ENCODE results near the gene FILIP1L.

FILIP1L gene

DNA sequence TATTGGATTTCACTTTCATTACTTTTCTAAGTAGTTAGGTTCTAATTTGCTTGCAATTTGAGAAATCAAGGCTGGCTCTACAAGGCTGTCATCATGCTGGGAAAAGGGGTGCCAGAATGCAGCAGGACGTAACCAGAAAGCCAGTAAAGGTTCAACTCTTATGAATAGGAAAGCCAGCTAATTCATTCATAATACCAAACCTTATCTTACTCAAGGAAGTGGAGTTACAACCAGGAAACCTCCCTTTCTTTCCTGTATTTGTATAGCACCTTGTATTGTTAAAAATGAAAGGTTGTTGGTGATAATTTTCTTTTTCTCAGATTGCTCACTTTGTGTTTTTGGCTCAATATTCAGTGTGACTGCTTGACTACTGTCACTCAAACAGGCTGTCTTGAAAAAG lies 109.4 kb downstream of the FILIP1L start:
- H3K27ac ChIP-seq, result no peak overlapping the region
- no peaks in the 10 kb centered on the region for H3K79me2 ChIP-seq (ENCODE audit: insufficient read depth, low read depth)
- H4K20me1 ChIP-seq (ENCODE audit: insufficient read depth), result no peaks in the 10 kb centered on the region
- no peak overlapping the region for H3K4me3 ChIP-seq (IDR thresholded peaks at IDR 0.05; ENCODE audit: insufficient read depth, low read depth, low read length)
- no peak overlapping the region for H3K9ac ChIP-seq
- H3K36me3 ChIP-seq (ENCODE audit: insufficient read depth), result no peaks in the 10 kb centered on the region
- peaks cover 12% of the 10 kb centered on the region for H3K4me1 ChIP-seq (ENCODE audit: low read depth, poor library complexity, severe bottlenecking)
- no peak for TF ChIP-seq CTCF (conservative IDR thresholded peaks at IDR 0.05; ENCODE audit: low read depth, low read length)
- H2AFZ ChIP-seq (ENCODE audit: low read depth), result no peak overlapping the region
- H3K27me3 ChIP-seq (ENCODE audit: insufficient read depth, low read depth), result no peaks in the 10 kb centered on the region
- no peak overlapping the region for H3K4me2 ChIP-seq

DNA sequence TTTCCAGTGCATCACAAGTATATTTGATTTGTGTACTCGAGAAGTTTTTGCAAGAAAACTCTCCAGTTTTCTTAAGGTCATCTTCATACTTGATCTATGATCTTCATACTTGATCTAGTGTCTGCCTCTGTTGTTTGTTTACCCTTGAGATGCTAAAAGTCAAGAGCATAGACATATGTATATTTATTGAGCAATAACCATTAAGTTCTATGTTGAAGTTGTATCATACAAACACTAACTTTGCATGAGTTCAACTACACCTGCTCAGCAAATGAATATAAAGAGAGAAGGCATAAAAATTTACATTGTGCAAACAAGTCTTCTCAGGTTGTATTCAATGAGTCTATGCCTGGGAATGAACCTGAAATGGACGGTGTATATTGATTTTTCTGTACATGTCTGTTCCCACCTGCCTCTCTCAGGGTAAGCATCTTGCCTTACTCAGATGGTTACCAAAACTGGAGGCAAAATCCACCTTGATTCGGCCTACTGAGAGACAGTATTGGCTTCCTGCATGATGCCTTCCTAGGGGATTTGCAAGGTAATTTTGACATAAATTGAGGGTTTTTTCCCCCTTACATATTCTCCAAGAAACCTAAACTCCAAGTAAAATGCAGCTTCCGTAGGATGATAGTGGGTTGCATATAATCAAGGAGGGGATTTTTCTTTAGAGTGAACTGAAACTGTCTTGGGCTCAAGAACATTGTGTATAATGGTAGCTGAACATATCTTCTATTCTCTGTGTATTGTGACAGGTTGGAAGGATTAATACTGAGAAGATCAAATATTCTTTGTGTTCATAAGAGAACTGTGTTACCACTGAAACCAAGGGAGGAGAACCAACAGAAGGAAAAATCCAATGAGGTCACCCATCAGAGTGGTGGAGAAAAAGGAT lies 110.4 kb downstream of the FILIP1L start:
- TF ChIP-seq CTCF (conservative IDR thresholded peaks at IDR 0.05; ENCODE audit: low read depth, low read length), result no peak
- H3K4me3 ChIP-seq (IDR thresholded peaks at IDR 0.05; ENCODE audit: insufficient read depth, low read depth, low read length), result no peak overlapping the region
- H3K27ac ChIP-seq, result no peak overlapping the region
- H3K79me2 ChIP-seq (ENCODE audit: insufficient read depth, low read depth), result no peaks in the 10 kb centered on the region
- no peak overlapping the region for H3K9ac ChIP-seq
- no peak overlapping the region for H2AFZ ChIP-seq (ENCODE audit: low read depth)
- peaks cover 9% of the 10 kb centered on the region for H3K4me1 ChIP-seq (ENCODE audit: low read depth, poor library complexity, severe bottlenecking)
- H3K36me3 ChIP-seq (ENCODE audit: insufficient read depth), result no peaks in the 10 kb centered on the region
- H3K4me2 ChIP-seq, result no peak overlapping the region
- no peaks in the 10 kb centered on the region for H4K20me1 ChIP-seq (ENCODE audit: insufficient read depth)
- H3K27me3 ChIP-seq (ENCODE audit: insufficient read depth, low read depth), result no peaks in the 10 kb centered on the region

- TF ChIP-seq CTCF (conservative IDR thresholded peaks at IDR 0.05; ENCODE audit: low read depth, low read length), result no peak
- Histone ChIP-seq H4K20me1 (ENCODE audit: insufficient read depth) (no peaks in the 10 kb centered on the region), H3K27me3 (ENCODE audit: insufficient read depth, low read depth) (no peaks in the 10 kb centered on the region), H3K27ac (no peak overlapping the region), H3K36me3 (ENCODE audit: insufficient read depth) (no peaks in the 10 kb centered on the region), H3K79me2 (ENCODE audit: insufficient read depth, low read depth) (no peaks in the 10 kb centered on the region), H3K9ac (no peak overlapping the region), H3K4me1 (ENCODE audit: low read depth, poor library complexity, severe bottlenecking) (peaks cover 9% of the 10 kb centered on the region), H2AFZ (ENCODE audit: low read depth) (no peak overlapping the region), H3K4me3 (IDR thresholded peaks at IDR 0.05; ENCODE audit: insufficient read depth, low read depth, low read length) (no peak overlapping the region), H3K4me2 (no peak overlapping the region)
These were observed 111.5 kb downstream of the FILIP1L start for GRCh38 chr3:100002599-100003350.

DNA sequence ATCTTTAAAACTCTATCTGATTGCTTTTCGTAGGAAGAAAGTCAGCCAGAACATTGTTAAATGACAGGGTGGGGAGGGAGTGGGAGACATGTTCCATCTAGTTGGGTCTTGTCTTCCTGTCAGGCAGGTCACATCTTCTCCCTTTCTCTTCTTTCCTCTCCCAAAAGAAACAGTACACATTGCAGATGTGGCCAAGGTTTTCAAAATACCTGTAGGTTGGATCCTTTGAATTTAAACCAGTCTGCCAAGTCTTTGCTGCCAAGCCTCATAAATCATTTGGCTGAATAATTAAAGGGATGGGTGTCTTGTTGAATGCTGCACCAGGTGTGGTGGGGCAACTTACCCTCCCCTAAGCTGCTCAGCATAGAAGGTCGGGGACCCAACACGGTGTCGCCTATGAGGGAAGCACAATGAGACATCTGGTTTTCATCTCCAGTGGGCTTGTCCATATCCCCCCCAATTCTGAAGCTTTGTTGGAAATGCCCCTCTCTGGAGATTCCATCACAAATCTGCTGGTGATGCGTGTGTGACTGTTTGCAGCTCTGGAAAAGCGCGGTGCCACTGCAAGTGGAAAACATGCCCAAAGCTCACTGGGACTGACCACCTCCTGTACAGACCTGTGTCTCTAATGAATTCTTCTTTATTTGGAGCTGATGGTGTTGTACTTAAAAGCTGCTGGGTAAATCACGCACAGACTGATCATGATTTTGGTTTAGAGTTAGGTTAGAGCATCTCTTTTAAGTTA lies 112.6 kb downstream of the FILIP1L start:
- Histone ChIP-seq H4K20me1 (ENCODE audit: insufficient read depth) (no peaks in the 10 kb centered on the region), H3K4me3 (IDR thresholded peaks at IDR 0.05; ENCODE audit: insufficient read depth, low read depth, low read length) (no peak overlapping the region)
- TF ChIP-seq CTCF (conservative IDR thresholded peaks at IDR 0.05; ENCODE audit: low read depth, low read length), result no peak

More for the DNA sequence above, 112.6 kb downstream of the FILIP1L start:
- H3K4me2 ChIP-seq, result no peak overlapping the region
- H3K27me3 ChIP-seq (ENCODE audit: insufficient read depth, low read depth), result no peaks in the 10 kb centered on the region
- no peak overlapping the region for H2AFZ ChIP-seq (ENCODE audit: low read depth)
- no peak overlapping the region for H3K27ac ChIP-seq
- H3K9ac ChIP-seq, result no peak overlapping the region
- peaks cover 9% of the 10 kb centered on the region for H3K4me1 ChIP-seq (ENCODE audit: low read depth, poor library complexity, severe bottlenecking)
- no peaks in the 10 kb centered on the region for H3K79me2 ChIP-seq (ENCODE audit: insufficient read depth, low read depth)
- H3K36me3 ChIP-seq (ENCODE audit: insufficient read depth), result no peaks in the 10 kb centered on the region
